NOMO-1 (cell line): Measurements from ENCODE around the gene SPSB2.
"Not testable (repeated sequence)": the region's sequence is repeated elsewhere in the genome, so short reads cannot be mapped to it uniquely, and the experiment has no call there.

Experiments
- DNase-seq, 2 experiments: peaks; one replicate each; lab custom pipeline; 2025; ENCODE audit not compliant: unreplicated experiment in 2 of 2; lab: John Stamatoyannopoulos, UW

Gene SPSB2

GRCh38 chr12:6903722-6904121, 30.6 kb upstream of the SPSB2 start:
- DNase-seq, result no peak

- no peak for DNase-seq
These were observed 29.3 kb upstream of the SPSB2 start for GRCh38 chr12:6902448-6902847.

GRCh38 chr12:6899837-6900519, 26.9 kb upstream of the SPSB2 start:
- peak; percentile 30 to 47 for DNase-seq

- DNase-seq, result no peak
These were observed 26.3 kb upstream of the SPSB2 start for GRCh38 chr12:6899427-6899826.

GRCh38 chr12:6896846-6897435, 23.8 kb upstream of the SPSB2 start:
- no peak for DNase-seq

- DNase-seq, result peak in 1 of 2 experiments; percentile 18
These were observed 21.2 kb upstream of the SPSB2 start for GRCh38 chr12:6894321-6894720.

- not testable (repeated sequence) for DNase-seq
These were observed 19.6 kb upstream of the SPSB2 start for GRCh38 chr12:6892683-6893082.

- no peak for DNase-seq
These were observed 18.5 kb upstream of the SPSB2 start for GRCh38 chr12:6891646-6892001.

GRCh38 chr12:6890789-6891645, 17.9 kb upstream of the SPSB2 start:
- DNase-seq, result peak; percentile 95 to 99

- not testable (repeated sequence) for DNase-seq
These were observed 16.9 kb upstream of the SPSB2 start for GRCh38 chr12:6889775-6890573.

- DNase-seq, result not testable (repeated sequence)
These were observed 15.7 kb upstream of the SPSB2 start for GRCh38 chr12:6888794-6889193.

- no peak for DNase-seq
These were observed 15.3 kb upstream of the SPSB2 start for GRCh38 chr12:6888360-6888759.

GRCh38 chr12:6887460-6887859, 14.4 kb upstream of the SPSB2 start:
- peak; percentile 74 to 75 for DNase-seq

- not testable (repeated sequence) for DNase-seq
These were observed 13.3 kb upstream of the SPSB2 start for GRCh38 chr12:6886206-6886999.

- no peak for DNase-seq
These were observed 11.4 kb upstream of the SPSB2 start for GRCh38 chr12:6884539-6884938.

GRCh38 chr12:6883683-6884082, 10.6 kb upstream of the SPSB2 start:
- DNase-seq, result no peak

GRCh38 chr12:6883252-6883651, 10.1 kb upstream of the SPSB2 start:
- no peak for DNase-seq

GRCh38 chr12:6879824-6880223, 6.7 kb upstream of the SPSB2 start:
- DNase-seq, result not testable (repeated sequence)

- peak in 1 of 2 experiments; percentile 62 for DNase-seq
These were observed 889 bp upstream of the SPSB2 start for GRCh38 chr12:6874015-6874368.
